Thymus (tissue), 11 donors: Measurements from ENCODE around the gene R3HDM4. TPM values are rescaled to one million over a fixed set of nuclear protein-coding genes. Genes with fewer than 3 reads are reported as not detected.

ENCODE experiments used
- DNase-seq, 9 donors: peaks; one replicate each; pipeline ENCODE4 v3.0.0-alpha.2; 2013; ENCODE audit warnings: low spot score in 9 of 9, low read depth in 6 of 9, missing footprints in 1 of 9
- H3K27ac ChIP-seq, 2 donors: one replicate each; pipeline ENCODE4 v1.5.1; 2013; ENCODE audit warnings: control low read depth in 1 of 2, low read depth in 1 of 2, low read length in 1 of 2, mild to moderate bottlenecking in 1 of 2, moderate library complexity in 1 of 2
- H3K27me3 ChIP-seq, 2 donors: one replicate each; pipeline ENCODE4 v1.5.1; 2013; ENCODE audit warnings: low read length in 1 of 2; ENCODE audit not compliant: control insufficient read depth in 2 of 2, insufficient read depth in 1 of 2
- H3K36me3 ChIP-seq, 2 donors: one replicate each; pipeline ENCODE4 v1.5.1; 2013; ENCODE audit warnings: low read length in 1 of 2, mild to moderate bottlenecking in 1 of 2, moderate library complexity in 1 of 2; ENCODE audit not compliant: control insufficient read depth in 2 of 2, insufficient read depth in 2 of 2
- H3K4me1 ChIP-seq, 2 donors: one replicate each; pipeline ENCODE4 v1.5.1; 2013; ENCODE audit warnings: low read length in 2 of 2; ENCODE audit not compliant: control insufficient read depth in 2 of 2, insufficient read depth in 2 of 2
- H3K4me3 ChIP-seq, 2 donors: one replicate each; pipeline ENCODE4 v1.5.1; 2013; ENCODE audit warnings: low read length in 2 of 2, control low read depth in 1 of 2, mild to moderate bottlenecking in 1 of 2
- H3K9me3 ChIP-seq, 2 donors: one replicate each; pipeline ENCODE4 v1.5.1; 2013; ENCODE audit warnings: low read length in 1 of 2, mild to moderate bottlenecking in 1 of 2; ENCODE audit not compliant: control insufficient read depth in 2 of 2, insufficient read depth in 1 of 2
- WGBS: extraction: QIAGEN DNeasy Blood & Tissue Kit; methylation state at CpG from one replicate; pipeline ENCODE4 v1.1.7; 2013; 5-methylcytosine and 5-hydroxymethylcytosine counted together
- polyA plus RNA-seq: library from polyadenylated mRNA; stranded (reverse); fragments of 200-250 nt; gene quantifications from one replicate; pipeline ENCODE4 v1.2.3, GENCODE V29; 2013
- total RNA-seq: library from RNA; stranded (reverse); fragments of 120-200 nt; gene quantifications from one replicate; pipeline ENCODE4 v1.2.4, GENCODE V29; 2013
- donor health status: healthy.

The R3HDM4 gene
- total and polyA plus RNA-seq, 2 donors = 25.7 to 102 TPM

DNA sequence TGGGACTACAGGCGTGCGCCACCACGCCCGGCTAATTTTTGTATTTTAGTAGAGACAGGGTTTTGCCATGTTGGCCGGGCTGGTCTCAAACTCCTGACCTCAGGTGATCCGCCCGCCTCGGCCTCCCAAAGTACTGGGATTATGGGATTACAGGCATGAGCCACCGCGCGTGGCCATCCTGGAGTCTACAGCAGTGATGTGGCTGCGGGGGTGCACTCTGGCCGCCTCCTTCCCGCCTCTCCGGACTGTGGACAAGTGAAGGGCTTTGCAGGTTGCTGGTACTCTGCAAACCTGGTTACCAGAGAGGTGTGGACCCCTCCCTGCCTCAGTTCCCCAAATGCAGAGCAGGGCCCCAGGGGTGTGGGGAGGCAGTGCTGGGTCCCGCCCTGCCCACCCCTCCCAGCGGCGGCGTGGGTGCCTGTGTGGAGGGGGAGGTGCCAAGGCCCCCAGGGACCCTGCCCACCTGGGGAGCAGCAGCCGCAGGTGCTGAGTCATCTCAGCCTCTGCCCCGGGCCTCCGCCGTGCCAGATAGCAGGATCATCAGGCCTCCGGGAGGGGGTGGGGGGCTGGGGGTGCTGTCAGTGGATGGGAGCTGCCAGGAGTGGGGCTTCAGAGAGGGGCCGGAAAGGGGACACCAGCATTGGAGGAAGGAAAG is 36.0 kb upstream of the R3HDM4 start:
- DNase-seq = no peak
- Histone ChIP-seq H3K27ac (no peak overlapping the region), H3K36me3 (peaks cover 10 to 13% of the 10 kb centered on the region in 2 donors), H3K4me1 (peaks cover 5 to 36% of the 10 kb centered on the region in 2 donors), H3K9me3 (no peaks in the 10 kb centered on the region), H3K4me3 (no peak overlapping the region), H3K27me3 (peaks cover 0 to 6% of the 10 kb centered on the region in 2 donors)
- 79% methylated on average over 25 of the region's 25 CpGs for WGBS

DNA sequence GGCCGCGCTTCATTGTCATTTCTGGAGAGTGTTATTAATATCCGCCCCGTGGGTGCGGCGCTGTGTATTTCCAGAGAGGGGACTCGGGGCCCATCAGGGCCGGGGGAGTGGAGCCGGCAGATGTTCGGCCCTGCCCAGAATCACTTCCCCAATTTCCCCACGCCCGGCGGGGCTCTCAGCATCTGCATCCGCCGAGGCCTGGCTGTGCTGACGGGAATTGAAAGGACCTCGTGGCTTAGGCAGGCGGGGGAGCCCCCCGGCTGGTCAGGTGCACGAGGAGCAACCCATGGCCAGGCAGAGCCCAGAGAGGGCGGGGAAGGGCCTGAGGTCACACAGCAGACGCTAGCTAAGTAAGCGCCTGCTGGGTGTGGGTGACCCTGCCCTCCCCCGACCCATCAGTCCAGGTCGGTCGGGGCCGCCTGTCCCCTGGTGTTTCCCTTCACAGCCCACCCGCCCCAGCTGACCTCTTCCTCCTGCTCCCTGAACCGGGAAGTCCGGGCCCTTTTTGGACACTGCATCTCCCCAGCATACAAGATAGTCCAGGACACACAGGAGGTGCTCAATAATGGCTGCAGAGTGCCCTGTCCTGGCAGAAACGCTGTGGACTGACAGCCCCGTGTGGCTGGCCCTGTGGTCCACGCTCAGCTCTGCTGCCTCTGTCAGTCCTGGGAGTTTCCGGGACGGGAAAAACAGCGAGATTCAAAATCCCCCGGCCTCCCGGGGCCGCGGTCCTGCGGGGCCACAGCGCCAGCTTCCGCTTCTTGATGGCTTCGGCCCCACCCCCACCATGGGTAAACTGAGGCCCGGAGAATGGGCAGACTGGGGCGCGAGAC is 34.9 kb upstream of the R3HDM4 start:
- Histone ChIP-seq H3K27ac (peak overlapping the region in 1 of 2 donors; percentile 52), H3K36me3 (peaks cover 11 to 13% of the 10 kb centered on the region in 2 donors), H3K4me3 (no peak overlapping the region), H3K4me1 (peaks cover 3 to 26% of the 10 kb centered on the region in 2 donors), H3K9me3 (peaks cover 0 to 5% of the 10 kb centered on the region in 2 donors), H3K27me3 (peaks cover 0 to 6% of the 10 kb centered on the region in 2 donors)
- DNase-seq = peak in 1 of 9 donors; percentile 41
- 53% methylated on average over 47 of the region's 47 CpGs for WGBS

DNA sequence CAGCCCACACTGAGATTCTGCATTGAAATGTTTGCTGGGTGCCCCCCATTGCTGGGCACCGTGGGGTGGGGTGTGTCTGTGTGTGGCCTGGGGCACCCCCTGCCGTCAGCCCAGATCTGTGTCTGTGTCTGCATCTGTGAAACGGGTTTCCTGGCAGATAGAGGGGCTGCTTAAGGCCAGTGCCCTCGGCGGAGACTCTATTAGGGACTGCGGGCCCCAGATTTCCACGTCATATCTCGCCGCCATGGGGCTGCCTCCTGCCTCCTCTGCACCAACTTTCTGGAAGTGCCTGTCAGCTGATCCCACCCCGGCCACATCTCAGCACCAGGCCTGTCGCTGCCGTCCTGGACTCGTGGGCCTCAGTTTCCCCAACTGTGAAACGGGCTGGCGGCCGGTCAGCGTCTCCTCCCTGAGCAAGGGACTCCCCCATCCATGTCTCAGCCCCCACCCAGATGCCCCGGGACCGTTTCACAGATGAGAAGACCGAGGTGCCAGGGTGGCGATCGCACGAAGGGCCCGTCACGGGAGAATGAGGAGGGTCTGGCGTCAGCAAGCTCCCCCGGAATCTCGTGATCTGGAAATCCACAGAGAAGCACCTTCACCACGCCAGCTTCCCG is 34.2 kb upstream of the R3HDM4 start:
- 72% methylated on average over 30 of the region's 30 CpGs for WGBS
- no peak overlapping the region for H3K27ac ChIP-seq

DNA sequence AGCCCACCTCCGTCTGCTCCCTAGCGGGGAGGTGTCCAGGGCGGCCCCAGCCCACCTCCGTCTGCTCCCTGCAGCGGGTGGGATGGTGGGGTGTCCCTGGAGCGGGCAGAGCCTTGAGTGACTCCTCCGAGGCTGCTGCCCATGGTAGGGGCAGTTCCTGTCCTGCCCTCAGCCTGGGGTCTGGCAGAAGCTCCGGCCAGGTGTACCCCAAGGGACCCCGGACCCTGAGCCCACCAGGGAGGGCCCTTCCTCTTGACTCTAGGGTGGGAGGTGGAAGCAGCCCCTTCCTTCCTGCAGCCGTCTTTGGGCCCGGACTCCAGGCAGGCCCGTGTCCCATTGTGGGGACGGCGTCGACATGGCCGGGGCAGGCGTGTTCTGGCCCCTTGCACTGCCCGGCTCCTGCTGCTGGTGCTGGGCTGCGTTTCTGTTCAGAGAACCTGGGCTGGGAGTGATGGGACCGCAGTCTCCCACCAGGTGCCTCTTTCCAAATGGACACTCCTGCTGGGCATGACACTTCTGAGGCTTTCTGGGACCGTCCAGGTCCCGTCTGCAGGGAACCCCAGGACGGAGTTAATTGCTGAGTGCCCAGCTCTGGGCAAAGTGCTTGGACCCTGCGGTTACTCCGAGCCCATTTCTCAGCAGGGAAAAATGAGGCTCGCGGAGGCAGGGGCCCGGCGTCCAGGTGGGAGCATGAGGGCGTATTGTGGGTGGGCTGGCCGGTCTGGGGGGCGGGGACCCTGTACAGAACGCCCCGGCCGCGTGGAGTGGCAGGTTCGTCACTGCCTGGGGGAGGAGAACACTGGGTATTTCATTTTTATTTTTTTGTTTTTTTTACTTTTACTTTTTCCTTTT is 32.6 kb upstream of the R3HDM4 start:
- 95% methylated on average over 37 of the region's 37 CpGs for WGBS
- Histone ChIP-seq H3K36me3 (peaks cover 15 to 17% of the 10 kb centered on the region in 2 donors), H3K4me1 (peaks cover 5 to 17% of the 10 kb centered on the region in 2 donors), H3K4me3 (no peak overlapping the region), H3K27ac (no peak overlapping the region), H3K27me3 (peaks cover 0 to 6% of the 10 kb centered on the region in 2 donors), H3K9me3 (peaks cover 0 to 9% of the 10 kb centered on the region in 2 donors)
- DNase-seq = no peak

More for the DNA sequence above, 34.2 kb upstream of the R3HDM4 start:
- H3K4me3 ChIP-seq = no peak overlapping the region
- H3K9me3 ChIP-seq = peaks cover 0 to 9% of the 10 kb centered on the region in 2 donors
- DNase-seq = no peak
- peaks cover 13 to 17% of the 10 kb centered on the region in 2 donors for H3K36me3 ChIP-seq
- peaks cover 0 to 18% of the 10 kb centered on the region in 2 donors for H3K4me1 ChIP-seq
- peaks cover 0 to 6% of the 10 kb centered on the region in 2 donors for H3K27me3 ChIP-seq

DNA sequence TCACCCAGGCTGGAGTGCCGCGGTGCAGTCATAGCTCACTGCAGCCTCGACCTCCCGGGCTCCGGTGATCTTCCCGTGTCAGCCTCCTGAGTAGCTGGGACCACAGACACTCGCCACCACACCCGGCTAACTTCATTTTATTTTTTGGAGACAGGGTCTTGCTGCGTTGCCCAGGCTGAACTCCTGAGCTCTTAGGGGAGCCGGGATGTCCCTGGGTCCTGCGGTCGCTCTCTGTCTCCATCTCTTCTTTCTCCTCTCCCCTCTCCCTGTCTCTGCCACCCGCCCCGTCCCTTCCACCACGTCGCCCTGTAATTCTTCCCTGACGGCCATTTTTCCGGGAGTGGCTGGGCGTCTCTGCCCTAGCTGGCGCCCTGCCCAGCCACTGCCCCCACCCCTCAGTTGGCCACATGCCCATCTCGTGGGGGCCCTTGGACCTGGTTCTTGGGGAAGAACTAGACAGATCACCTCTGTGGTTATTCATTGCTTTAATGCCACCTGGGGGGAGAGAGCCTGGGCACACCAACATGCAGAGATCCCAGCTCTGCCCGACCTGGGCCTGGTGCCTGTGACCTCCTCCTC is 31.7 kb upstream of the R3HDM4 start:
- 90% methylated on average over 22 of the region's 22 CpGs for WGBS
- no peak overlapping the region for H3K4me3 ChIP-seq
- H3K36me3 ChIP-seq = peaks cover 16 to 19% of the 10 kb centered on the region in 2 donors
- H3K4me1 ChIP-seq = peaks cover 10 to 13% of the 10 kb centered on the region in 2 donors
- peaks cover 0 to 6% of the 10 kb centered on the region in 2 donors for H3K27me3 ChIP-seq
- no peak for DNase-seq
- H3K9me3 ChIP-seq = peaks cover 0 to 9% of the 10 kb centered on the region in 2 donors
- no peak overlapping the region for H3K27ac ChIP-seq

DNA sequence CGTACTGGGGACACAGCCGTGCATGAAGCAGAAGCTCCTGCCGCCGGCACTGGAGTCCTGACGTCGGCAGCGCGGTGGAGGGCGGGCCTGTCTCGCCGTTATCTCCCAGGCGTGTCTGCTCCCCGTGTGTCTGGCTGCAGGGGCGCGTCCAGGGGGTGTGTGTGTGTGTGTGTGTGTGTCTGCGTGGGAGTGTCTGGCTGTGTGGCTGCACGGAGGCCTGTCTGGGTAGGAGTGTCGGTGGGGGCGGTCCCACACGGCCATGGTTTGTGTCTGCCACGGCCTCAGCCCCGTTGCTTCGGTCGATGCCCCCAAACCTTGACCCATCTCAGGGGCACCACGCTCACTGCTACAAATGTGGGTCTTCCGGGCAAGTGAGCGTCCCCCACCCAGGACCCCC is 31.1 kb upstream of the R3HDM4 start:
- no peak for DNase-seq
- H3K27me3 ChIP-seq = peaks cover 0 to 6% of the 10 kb centered on the region in 2 donors
- peaks cover 10 to 13% of the 10 kb centered on the region in 2 donors for H3K4me1 ChIP-seq
- no peak overlapping the region for H3K4me3 ChIP-seq
- H3K36me3 ChIP-seq = peaks cover 21 to 22% of the 10 kb centered on the region in 2 donors
- peaks cover 0 to 9% of the 10 kb centered on the region in 2 donors for H3K9me3 ChIP-seq
- WGBS = 93% methylated on average over 27 of the region's 27 CpGs
- H3K27ac ChIP-seq = no peak overlapping the region

DNA sequence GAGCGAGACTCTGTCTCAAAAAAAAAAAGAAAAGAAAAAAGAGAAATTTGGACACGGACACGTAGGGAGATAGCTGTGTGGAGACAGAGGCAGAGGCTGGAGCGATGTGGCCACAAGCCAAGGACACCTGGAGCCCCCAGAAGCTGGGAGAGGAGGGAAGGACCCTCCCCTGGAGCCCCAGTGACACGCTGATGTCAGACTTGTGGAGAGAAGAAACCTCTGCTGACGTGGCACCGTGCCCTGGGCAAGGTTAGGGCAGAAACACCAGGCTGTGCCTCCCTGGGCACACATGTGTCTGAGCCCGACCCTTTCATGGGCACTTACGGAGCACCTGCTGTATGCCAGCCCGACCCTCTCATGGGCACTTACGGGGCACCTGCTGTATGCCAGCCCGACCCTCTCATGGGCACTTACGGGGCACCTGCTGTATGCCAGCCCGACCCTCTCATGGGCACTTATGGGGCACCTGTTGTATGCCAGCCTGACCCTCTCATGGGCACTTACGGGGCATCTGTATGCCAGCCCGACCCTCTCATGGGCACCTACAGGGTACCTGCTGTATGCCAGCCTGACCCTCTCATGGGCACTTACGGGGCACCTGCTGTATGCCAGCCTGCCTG is 30.6 kb upstream of the R3HDM4 start:
- WGBS = 96% methylated on average over 17 of the region's 17 CpGs
- H3K27ac ChIP-seq = no peak overlapping the region
- H3K27me3 ChIP-seq = peaks cover 0 to 6% of the 10 kb centered on the region in 2 donors
- DNase-seq = no peak
- H3K4me1 ChIP-seq = peaks cover 10 to 11% of the 10 kb centered on the region in 2 donors
- peaks cover 22% of the 10 kb centered on the region in 2 donors for H3K36me3 ChIP-seq
- no peak overlapping the region for H3K4me3 ChIP-seq
- H3K9me3 ChIP-seq = peaks cover 0 to 9% of the 10 kb centered on the region in 2 donors

DNA sequence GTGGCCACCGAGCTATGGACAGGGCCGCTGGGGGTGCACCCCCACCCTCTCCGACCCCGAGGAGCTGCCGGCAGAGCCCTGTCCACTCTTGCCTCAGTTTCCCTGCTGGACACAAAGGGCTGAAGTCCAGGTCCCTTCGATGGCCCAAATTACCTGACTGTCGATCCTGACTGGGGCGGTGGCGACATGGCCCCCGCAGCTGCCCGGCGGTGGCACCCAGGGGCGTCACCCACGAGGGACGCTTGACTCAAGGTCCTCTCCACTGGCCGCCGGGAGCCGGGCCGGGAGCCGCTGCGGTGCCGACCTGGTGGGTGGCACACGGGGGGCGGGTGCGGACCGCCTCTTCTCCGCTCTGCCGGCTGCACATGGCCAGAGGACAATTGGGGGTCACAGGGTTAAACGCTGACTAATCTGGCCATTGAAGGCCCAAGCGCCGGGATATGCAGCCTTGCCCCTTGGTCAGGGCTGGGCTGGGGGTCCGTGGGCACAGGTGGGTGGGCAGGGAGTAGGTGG is 29.2 kb upstream of the R3HDM4 start:
- Histone ChIP-seq H3K36me3 (peaks cover 12 to 18% of the 10 kb centered on the region in 2 donors), H3K27ac (no peak overlapping the region), H3K4me1 (peaks cover 2 to 10% of the 10 kb centered on the region in 2 donors), H3K27me3 (peaks cover 0 to 2% of the 10 kb centered on the region in 2 donors), H3K9me3 (peaks cover 0 to 9% of the 10 kb centered on the region in 2 donors), H3K4me3 (no peak overlapping the region)
- WGBS = 97% methylated on average over 32 of the region's 32 CpGs
- DNase-seq = no peak
